ENCODE data around the gene CSF1.

Gene CSF1

DNA sequence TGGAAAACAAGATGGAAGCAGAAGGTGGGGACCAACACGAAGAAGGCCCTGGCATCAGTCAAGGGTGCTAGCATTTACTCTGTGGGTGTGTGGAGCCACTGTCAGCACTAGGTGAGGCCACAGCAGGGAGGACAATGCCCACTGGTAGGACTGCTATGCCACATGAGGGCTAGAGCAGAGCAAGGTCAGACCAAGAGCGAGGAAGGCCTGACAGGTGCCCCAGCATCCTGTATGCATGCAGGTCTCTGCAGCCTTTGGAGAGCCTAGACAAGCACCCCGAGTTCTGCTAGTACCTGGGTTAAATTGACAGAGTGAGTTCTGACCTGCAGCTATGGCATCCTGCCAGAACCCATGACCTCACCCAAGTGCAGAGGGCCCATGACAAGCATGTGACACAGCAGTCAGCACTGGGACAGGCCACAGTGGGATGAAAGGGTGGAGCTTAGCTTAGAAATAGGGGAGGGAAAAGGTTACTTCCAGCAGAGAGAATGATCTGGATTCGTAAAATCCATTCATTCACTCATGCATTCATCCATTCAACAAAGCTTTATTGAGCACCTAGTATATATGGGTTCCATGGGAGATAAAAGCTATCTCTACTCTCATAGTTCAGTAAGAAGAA lies 9.0 kb upstream of the CSF1 start:
- no peak for DNase-seq

DNA sequence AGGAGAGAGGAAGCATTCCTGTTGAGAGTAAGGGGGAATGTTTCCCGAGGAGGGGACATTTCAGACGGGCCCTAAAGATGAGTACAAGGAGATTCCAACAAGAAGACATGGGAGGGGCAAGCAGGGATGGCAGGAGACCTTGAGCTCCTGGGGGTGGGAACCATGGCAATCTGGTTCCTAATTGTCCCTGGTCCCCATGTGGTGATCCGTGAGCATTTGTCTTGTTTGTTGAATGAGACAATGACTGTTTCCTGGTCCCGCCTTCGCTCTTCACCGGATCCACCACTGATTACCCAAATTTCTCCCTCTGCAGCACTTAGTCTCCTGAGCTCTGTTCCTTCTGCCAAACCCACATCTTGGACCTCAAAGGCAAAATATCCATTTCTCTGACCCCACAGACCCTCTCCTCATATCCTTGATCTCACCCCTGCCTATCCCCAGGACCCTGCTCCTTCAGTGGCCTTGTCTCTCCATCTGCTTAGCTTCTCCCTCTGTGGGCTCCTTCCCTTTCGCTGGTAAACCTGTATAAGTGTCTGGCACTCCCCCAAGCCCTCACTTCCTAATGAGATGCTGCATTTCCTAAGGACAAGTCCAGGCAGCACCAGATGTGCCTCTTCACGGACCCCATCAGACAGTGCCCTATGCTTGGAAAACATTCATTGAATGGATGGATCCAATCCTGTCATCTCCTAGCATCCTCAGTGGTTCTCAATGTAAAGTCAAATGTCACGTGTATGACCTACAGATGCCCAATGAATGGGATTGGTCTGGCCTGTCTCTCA lies 8.3 kb upstream of the CSF1 start:
- no peak for DNase-seq

GRCh38 chr1:109903376-109903930 lies 7.2 kb upstream of the CSF1 start:
- DNase-seq, result no peak

DNA sequence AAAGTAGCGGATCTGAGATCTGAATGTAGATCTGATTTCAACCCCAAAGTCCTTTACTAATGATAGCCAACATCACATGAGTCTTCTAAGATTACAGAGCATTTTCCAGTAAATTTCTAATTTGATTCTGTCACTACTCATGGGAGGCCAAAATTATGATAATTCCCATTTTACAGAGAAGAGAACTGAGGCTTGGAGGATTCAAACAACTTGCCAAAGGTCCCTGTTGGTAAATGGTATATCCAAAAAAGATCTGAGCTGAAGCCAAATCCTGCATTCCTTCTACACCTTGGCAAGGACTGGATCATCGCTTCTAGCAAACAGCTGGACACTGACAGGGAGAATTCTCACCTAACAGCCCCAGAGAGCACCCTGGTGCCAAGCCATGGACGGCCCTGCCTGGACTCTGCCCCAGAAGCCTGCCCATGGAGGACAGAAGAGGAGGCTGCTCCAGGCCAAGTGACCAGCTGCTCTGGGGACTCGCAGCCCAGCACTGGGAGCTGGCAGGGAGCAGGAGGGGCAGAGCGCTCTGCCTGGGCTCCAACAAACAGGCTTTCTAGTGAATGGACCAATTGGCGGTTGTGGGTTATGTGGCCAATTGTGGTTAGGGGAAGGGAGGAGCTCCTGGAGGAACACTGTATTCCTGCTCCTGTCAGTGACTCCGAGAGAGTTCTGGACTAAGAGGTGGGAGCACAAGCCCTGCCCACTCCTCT lies 6.4 kb upstream of the CSF1 start:
- DNase-seq, result no peak

DNA sequence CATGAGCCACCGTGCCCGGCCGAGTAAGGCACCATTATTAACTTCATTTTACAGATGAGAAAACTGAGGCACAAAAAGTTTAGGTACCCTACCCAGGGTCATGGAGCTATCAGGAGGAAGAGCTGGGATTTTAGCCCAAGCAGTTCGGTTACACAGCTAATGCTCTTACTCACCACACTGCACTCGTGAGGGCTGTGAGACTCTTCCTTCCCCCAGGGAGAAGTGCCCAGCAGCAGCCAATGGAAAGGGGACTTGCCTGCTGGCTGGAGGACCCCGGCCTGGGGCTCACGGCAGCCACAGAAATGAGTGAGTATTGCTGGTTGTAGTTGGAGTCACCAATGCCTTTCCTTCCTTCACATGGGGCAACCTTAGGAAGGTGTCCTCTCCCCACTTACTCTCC lies 5.2 kb upstream of the CSF1 start:
- no peak for DNase-seq

- no peak for DNase-seq
Measured at GRCh38 chr1:109906160-109906838, 4.3 kb upstream of the CSF1 start.

GRCh38 chr1:109906839-109907180 lies 3.8 kb upstream of the CSF1 start:
- DNase-seq, result no peak

- no peak for DNase-seq
Measured at GRCh38 chr1:109907190-109907774, 3.4 kb upstream of the CSF1 start.

- no peak for DNase-seq
Measured at GRCh38 chr1:109908836-109909235, 1.8 kb upstream of the CSF1 start.

DNA sequence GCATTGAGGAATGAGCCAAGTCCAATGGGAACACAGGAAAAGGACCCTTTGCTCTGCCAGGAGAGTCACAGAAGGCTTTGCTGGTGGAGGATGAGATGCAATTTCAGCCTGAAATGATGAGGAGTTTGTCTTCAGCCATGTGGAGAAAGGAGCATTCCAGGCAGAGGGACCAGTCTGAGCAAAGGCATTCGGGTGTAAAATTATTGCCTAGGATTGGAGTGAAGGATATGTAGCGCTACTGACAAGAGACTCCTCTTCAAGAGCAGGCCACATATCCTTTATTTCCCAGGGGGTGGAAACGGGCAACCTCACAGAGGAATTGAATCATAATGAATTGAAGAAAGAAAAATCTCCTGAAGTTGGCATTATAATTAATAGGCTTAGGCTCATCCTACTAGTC lies 1.1 kb upstream of the CSF1 start:
- no peak for DNase-seq

DNA sequence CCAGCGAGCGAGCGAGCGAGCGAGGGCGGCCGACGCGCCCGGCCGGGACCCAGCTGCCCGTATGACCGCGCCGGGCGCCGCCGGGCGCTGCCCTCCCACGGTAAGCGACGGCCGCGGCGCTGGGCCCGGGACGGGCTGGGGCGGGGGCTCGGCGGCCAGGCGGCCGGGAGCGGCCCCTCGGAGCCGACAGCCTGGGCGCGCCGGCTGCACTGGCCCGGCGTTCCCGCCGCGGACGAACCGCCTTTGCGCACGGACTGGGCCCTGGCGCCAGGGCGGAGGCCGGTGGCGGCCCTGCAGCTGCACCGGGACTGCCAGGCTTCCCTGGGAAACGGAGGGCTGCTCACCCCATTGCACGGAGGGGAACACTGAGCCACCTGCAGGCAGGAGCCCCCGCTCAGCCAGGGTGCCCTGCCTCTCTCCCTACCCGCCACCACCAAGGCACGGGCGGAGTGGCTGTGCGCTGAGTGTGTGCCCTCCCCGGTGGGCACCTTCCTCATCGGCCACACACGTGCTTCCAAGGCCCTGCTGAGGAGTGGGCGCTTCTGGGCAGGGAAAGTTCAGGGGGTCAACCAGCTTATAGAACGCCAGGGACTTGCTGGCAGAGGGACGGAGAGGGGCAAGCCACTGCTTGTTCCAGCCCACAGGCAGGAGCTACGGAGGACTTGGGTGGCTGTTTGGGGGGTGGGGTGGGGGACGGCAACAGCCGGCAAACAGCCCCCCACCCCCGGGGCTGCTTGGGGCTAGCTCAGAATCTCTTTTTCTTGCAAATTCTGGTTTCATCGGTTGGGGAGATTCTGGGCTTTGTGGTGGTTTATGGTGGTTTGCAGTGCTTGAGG lies 532 bp downstream of the CSF1 start:
- no peak for DNase-seq

GRCh38 chr1:109912214-109912861 lies 1.7 kb downstream of the CSF1 start:
- DNase-seq, result no peak

GRCh38 chr1:109912873-109913272 lies 2.2 kb downstream of the CSF1 start:
- DNase-seq, result no peak

DNA sequence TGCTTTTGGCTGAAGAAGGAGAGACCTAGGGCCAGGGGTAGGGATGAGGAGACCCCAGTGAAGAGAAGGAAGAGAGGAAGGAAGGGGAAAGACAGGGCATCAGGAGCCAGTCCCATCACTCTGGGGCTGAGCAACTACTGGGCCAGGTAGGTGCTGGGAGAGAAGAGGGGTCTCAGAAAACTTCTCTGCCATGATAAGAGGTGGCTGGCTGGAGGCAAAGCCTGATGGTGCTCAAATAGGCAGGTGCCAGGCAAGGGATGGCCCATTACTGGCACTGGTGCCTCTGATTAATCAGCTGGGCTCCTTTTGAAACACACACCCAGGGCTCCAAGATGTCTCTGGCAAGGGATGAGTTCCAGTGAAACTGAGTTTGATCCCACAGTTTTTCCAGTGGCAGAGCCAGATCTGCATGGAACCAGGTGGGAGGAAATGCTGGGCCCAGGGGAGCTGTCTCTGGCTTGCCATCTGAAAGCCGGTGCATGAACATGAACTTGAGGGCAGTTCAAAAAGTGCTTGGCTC lies 2.8 kb downstream of the CSF1 start:
- no peak for DNase-seq

DNA sequence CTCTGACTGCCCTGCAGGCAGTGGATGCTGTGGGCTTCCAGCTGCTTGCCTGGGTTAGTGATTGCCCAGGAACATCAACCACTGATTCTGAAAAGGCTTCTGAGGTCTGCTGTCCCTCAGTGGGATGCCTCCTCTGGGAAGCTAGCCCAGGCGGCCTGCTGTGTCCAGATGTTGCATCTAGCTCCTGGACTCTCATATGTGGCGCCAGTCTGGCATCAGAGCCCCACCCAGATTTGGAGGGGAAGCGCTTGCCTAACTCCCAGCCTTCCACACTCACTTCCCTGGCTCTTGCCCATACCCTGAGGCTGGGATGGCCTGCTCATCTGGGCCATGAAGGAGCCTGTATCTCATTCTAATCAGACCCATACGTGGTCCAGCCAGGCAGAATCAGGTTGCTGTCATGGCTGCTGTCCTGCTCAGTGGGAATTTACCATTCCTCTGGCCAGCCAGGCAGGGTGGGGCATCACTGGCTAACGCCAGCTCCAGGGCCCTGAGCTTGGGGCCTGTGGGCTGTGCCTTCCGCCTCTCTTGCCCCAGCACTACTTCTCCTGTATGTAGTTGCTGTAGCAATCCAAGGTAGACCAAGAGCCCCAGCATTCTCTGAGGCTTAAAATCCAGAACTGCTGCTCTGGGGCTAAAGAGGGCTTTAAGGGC lies 4.1 kb downstream of the CSF1 start:
- DNase-seq, result no peak

- DNase-seq, result no peak
Measured at GRCh38 chr1:109917051-109917767, 6.6 kb downstream of the CSF1 start.

DNA sequence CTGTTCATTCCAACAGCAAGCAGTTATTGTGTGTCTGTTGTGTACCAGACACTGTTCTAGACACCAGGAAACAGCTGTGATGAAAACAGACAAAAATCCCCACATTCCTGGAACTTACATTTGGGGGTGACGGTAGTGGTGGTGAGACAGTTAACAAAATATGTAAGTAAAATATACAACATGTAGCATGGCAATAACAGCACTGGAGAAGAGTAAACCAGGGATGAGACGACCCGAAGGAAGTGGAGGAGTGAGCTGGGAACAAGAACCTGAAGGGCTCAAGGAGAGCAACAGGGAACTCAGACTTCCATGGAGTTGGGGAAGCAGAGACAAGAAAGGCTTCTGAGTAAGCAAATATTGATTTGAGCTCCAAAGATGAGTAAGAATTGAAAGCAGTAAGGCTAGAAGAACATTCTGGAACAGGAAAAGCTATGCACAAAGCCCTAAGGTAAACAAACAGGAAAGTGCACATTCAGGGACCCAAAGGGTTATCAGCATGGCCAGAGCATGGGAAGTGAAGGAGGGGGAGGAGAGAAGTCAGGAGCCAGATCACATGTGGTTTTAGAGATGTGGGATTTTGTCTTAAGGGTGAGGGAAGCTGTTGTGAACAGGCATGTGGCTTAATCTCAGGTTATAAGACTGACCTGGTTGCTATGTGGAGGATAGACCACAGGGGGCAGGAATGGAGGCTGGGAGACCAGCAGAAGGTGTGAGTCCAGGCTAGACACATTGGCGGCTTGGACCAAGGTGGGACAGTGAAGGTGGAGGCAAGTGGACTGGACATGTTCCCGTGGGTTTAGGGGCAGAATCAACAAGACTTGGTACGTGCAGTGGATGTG lies 7.3 kb downstream of the CSF1 start:
- no peak for DNase-seq

DNA sequence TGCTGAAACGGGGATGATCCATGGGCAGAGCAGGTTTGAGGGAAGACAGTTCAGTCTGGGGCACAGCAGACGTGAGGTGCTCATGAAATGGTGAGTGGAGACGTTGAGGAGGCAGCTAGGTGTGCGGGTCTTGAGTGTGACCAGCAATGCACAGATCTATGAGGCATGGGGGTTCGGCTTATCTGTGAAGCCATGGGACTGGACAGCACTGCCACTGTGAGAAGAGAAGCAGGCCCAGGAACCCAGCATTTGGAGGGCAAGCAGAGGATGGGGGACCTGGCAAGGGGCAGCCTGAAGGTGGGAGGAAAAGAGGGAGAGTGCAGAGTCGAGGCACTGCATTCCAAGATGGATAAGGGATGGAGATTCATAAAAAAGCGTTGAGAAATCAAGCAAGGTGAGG lies 8.0 kb downstream of the CSF1 start:
- DNase-seq, result no peak

- no peak for DNase-seq
Measured at GRCh38 chr1:109919303-109919702, 8.7 kb downstream of the CSF1 start.

Measured in NCI-H446 (cell line).